HG02798 (cell line): ENCODE measurements around the gene TBC1D4.
"Not testable (repeated sequence)": the region's sequence is repeated elsewhere in the genome, so short reads cannot be mapped to it uniquely, and the experiment has no call there.

ENCODE experiments used
- ATAC-seq: cut with Tn5 transposase; IDR thresholded peaks from one replicate; pipeline ENCODE4 v1.9.1; 2021; ENCODE audit warnings: mild to moderate bottlenecking; ENCODE audit not compliant: unreplicated experiment, poor library complexity

Gene TBC1D4

GRCh38 chr13:75305059-75305458 is 176.9 kb downstream of the TBC1D4 start:
- ATAC-seq: no peak

GRCh38 chr13:75303263-75303662 is 178.7 kb downstream of the TBC1D4 start:
- no peak for ATAC-seq

GRCh38 chr13:75302071-75302698 is 179.8 kb downstream of the TBC1D4 start:
- no peak for ATAC-seq

- no peak for ATAC-seq
Measured at GRCh38 chr13:75299913-75300862, 181.8 kb downstream of the TBC1D4 start.

GRCh38 chr13:75299246-75299645 is 182.7 kb downstream of the TBC1D4 start:
- no peak for ATAC-seq

GRCh38 chr13:75296641-75297040 is 185.3 kb downstream of the TBC1D4 start:
- no peak for ATAC-seq

GRCh38 chr13:75295201-75295600 is 186.8 kb downstream of the TBC1D4 start:
- ATAC-seq: no peak

GRCh38 chr13:75294110-75294509 is 187.9 kb downstream of the TBC1D4 start:
- ATAC-seq: no peak

- no peak for ATAC-seq
Measured at GRCh38 chr13:75285310-75285709, 196.7 kb downstream of the TBC1D4 start.

- no peak for ATAC-seq
Measured at GRCh38 chr13:75279834-75280369, 202.1 kb downstream of the TBC1D4 start.

GRCh38 chr13:75273695-75274094 is 208.3 kb downstream of the TBC1D4 start:
- not testable (repeated sequence) for ATAC-seq

GRCh38 chr13:75271846-75272245 is 210.1 kb downstream of the TBC1D4 start:
- ATAC-seq: no peak

GRCh38 chr13:75268481-75268880 is 213.5 kb downstream of the TBC1D4 start:
- ATAC-seq: not testable (repeated sequence)

GRCh38 chr13:75264611-75265010 is 217.4 kb downstream of the TBC1D4 start:
- ATAC-seq: no peak

GRCh38 chr13:75263741-75264407 is 218.1 kb downstream of the TBC1D4 start:
- no peak for ATAC-seq

- ATAC-seq: no peak
Measured at GRCh38 chr13:75258159-75258782, 223.7 kb downstream of the TBC1D4 start.

- no peak for ATAC-seq
Measured at GRCh38 chr13:75256922-75257321, 225.0 kb downstream of the TBC1D4 start.

- no peak for ATAC-seq
Measured at GRCh38 chr13:75255653-75256052, 226.3 kb downstream of the TBC1D4 start.

- ATAC-seq: no peak
Measured at GRCh38 chr13:75255147-75255546, 226.8 kb downstream of the TBC1D4 start.

- ATAC-seq: no peak
Measured at GRCh38 chr13:75251188-75251587, 230.8 kb downstream of the TBC1D4 start.
